ENCODE measurements around the gene WNT11.

Gene WNT11

DNA sequence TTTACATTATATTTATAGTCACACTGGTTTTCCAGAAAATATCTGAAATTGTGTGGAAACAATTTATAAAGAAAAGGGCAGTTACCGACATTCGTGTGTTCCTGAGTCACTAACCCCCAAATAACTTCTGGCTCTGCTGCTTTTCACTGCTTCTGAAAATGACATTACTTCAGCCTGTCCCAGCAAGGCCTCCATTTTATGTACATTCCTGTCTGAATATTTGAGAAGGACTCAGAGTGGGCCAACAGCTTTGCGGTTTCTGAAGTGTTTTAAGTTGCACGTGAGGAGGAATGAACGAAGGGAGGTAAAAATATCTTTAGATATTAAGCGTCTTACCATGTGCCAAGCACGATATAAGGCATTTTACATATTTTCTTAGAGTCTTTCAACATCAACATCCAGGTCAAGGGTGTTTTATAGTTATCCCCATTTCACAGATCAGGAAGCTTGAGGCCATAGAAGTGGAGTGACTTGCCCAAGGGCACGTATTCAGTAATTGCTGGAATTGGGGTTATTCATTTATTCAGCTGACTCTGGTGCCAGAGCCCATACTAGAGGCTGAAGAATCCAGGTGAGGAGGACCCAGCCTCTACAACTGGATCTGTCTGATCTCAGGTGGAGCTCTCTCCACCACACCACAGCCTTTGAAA lies 30.8 kb upstream of the WNT11 start:
- DNase-seq, result no peak

GRCh38 chr11:76236092-76236999 lies 30.0 kb upstream of the WNT11 start:
- DNase-seq, result peak; percentile 19

GRCh38 chr11:76235233-76236091 lies 29.2 kb upstream of the WNT11 start:
- peak; percentile 91 for DNase-seq

- peak; percentile 38 for DNase-seq
Observed at GRCh38 chr11:76234416-76235232, 28.3 kb upstream of the WNT11 start.

GRCh38 chr11:76234021-76234415 lies 27.7 kb upstream of the WNT11 start:
- DNase-seq, result peak; percentile 23

DNA sequence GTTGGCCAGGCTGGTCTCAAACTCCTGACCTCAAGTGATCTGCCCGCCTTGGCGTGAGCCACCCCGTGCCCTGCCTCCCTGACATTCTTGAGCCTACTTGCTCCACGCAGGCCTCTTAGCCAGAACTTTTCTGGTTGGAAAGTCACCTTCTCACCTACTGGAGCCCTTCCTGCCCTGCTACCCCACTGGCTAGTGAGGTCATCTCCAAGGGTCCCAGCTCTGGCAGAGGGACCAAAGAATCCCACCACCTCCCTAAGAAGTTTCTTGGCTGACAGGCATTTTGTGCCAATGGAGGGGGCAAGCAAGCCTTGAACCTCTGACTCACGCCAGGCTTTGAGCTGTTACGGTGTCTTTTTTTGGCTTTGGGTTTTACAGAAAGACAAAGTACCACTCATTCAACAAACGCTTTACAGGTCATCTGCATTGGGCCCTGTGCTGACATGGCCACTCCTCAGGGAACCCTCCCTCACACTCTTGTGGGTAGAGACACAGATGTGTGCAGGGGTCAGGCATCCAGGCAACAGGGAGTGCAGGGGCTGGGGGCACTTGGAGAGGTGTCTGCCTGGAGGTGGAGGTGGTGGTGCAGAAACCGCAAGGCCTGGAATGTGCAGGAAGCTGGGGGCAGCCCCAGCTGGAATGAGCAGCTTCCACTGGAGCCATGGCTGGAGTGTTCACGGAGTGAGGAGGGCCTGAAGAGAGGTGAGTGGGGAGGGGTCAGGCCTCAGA lies 27.1 kb upstream of the WNT11 start:
- no peak for DNase-seq

DNA sequence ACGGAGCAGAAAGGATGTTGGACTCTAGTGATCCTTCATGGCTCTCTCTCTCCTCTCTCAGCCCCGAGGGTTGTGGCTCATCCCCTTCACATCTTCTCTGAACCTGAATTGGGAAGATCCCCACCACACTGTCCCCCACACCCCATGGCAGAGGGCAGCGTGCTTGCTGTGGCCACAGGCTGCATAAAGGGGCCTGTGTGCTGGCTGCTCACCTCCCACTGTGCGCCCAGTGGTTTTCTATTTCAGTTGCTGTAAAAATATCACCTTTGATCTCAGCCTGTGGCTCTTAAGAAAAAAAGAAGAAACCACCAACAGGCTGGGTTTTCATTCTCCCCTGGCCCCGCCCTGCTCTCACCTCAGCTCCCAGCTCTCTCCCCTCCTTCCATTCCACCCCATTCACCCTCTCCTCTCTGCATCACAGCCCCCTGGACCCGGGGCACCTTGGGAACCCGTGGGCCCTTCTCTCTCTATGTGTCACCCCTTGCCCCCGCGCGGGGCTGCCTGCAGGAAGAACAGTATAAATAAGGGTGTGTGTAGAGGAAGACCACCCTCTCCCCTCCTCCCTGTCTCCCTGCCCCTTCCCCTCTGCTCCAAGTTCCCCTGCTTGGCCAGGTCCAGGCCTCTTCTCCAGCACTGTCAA lies 25.8 kb upstream of the WNT11 start:
- DNase-seq, result peak; percentile 38

DNA sequence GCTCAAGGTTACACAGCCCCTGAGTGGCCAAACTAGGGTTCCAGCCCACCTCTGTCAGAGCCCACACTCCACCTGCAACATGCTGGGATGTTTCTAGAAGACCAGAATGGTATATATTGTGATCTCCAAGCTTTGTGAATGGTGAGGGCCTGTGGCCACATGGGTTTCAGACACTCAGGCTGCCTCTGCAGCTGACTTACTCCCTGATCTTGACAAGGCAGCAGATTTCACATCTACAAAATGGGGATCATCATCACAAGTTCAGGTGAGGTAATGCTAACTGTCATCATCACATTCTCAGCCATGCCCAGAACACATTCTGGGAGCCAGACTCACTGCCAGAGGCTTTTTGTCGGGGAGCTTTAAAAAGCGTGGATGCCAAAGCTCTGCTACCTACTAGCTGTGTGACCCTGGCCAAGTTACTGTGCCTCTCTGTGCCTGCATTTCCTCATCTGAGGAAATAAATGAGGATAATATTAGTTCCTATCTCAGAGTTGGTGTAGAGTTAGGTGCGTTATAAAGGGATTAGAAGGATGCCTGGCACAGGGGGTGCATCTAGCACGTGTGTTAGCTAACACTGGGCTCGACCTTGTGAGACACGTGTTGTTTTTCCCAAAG lies 24.9 kb upstream of the WNT11 start:
- DNase-seq, result no peak

GRCh38 chr11:76230392-76230791 lies 24.1 kb upstream of the WNT11 start:
- DNase-seq, result no peak

- DNase-seq, result no peak
Observed at GRCh38 chr11:76229690-76230240, 23.5 kb upstream of the WNT11 start.

DNA sequence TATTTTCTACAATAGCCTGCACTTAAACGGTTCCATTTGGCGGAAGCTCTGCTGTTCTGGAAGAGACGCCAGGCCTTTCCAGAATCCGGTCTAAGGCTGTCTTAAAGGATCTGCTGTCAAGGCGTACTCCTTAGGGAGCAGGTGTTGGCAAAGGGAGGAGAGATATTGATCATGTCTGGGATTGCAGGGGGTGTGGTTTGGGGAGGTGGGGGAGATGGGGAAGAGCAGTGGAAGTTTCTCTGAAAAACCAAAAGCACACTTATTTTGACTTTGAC lies 22.5 kb upstream of the WNT11 start:
- DNase-seq, result no peak

DNA sequence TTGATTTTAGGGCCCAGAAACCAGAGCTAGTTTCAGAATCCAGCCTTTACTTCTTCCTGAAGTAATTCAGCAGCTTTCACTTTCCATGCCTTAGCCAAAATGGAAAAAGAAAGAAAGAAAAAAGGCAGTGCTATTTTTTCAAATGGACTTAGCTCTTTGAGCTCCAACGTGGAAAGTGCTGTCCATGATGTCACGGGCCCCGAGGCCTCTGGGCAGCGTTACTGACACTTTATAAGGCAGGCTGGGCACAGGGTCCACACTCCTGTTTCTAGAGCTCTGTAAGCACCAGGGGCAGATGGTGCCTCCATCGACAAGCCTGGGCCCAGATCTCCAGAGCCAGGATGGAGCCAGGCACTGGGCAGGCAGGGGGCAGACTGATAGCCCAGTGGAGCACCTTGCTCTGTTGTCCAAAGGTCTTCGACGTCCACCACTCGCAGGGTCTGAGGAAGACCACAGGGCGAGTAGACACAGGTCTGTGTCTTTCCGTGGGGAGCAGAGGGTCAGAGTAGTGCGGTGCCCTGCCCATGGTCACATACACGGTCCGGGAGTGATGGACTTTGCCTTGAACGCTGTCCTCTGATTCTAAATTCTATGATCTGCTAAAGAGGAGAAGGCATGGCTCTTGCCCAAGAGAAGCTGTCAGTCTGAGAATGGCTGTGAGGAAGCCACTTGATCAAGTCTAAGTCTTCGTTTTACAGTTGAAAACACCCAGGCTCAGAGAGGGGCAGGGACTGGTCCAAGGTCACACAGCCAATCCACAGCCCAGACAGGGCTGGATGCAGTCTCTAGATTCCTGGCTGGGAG lies 22.0 kb upstream of the WNT11 start:
- DNase-seq, result no peak

DNA sequence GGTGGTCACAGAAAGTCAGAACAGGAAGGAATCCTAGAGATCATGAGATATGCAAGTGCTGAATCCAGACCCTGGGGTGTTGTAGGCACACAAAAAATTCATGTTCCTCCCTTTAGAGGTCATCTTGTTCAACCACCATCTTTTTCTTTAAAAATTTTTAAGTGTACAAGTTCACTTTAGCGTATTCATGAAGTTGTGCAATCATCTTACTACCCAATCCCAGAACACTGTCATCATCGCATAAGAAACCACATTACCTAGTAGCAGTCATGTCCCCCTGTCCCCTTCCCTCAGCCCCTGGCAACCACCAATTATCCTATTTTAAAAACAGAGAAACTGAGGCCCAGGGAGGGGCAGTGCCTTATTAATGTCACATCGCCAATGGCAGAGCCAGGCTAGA lies 20.3 kb upstream of the WNT11 start:
- no peak for DNase-seq

GRCh38 chr11:76225122-76225611 lies 18.9 kb upstream of the WNT11 start:
- no peak for DNase-seq

GRCh38 chr11:76224461-76225121 lies 18.3 kb upstream of the WNT11 start:
- DNase-seq, result no peak

DNA sequence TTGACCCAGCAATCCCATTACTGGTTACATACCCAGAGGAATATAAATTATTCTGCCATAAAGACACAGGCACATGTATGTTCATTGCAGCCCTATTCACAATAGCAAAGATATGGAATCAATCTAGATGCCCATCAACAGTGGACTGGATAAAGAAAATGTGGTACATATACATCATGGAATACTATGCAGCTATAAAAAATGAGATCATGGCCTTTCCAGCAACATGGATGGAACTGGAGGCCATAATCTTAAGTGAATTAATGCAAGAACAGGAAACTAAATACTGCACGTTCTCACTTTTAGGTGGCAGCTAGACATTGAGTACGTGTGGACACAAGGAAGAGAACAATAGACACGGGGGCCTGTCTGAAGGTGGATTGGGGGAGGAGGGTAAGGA lies 15.1 kb upstream of the WNT11 start:
- DNase-seq, result no peak

DNA sequence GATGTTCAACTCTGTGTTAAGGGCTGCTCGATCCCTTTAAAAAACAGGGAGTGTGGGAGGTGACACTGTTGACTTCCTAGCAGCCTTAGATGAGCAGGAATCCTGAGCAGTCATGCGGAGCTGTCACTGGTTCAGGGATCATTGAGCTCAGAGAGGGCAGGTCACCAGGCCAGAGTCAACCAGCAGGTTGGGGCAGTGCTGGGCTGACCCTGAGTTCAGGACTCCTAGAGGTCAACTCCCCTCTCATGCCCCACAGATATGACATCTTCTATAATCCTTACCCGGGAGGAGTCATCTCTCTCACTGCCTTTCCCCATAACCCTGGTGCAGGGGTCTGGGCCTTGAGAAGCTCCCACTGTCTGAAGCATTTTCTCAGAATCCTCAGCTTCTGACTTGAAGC lies 12.9 kb upstream of the WNT11 start:
- DNase-seq, result no peak

- DNase-seq, result no peak
Observed at GRCh38 chr11:76218449-76219178, 12.3 kb upstream of the WNT11 start.

All from CD4-positive, alpha-beta T cell treated with Interferon gamma for 1 hour (primary cell).